HepG2 (cell line): Measurements from ENCODE around the gene UBL7. TPM values are rescaled to one million over a fixed set of nuclear protein-coding genes. Genes with fewer than 3 reads are reported as not detected.

Source experiments
- CEBPG ChIP-seq: IDR thresholded peaks from 2 replicates; pipeline ENCODE4 v1.6.1; 2016
- CHCHD3 ChIP-seq: sonication (generic); formaldehyde crosslinking; IDR thresholded peaks from 2 replicates; pipeline ENCODE4 v1.8.0; 2022; ENCODE audit warnings: mild to moderate bottlenecking, missing genetic modification reagents, moderate library complexity
- FOSL2 ChIP-seq: sonication (generic); formaldehyde crosslinking; IDR thresholded peaks from 2 replicates; pipeline ENCODE4 v1.4.0; 2020; ENCODE audit warnings: missing genetic modification reagents
- HNF4A ChIP-seq: sonication (generic); formaldehyde crosslinking; IDR thresholded peaks from 2 replicates; pipeline ENCODE4 v1.4.0; 2020; ENCODE audit warnings: missing genetic modification reagents
- RCOR2 ChIP-seq: IDR thresholded peaks from 2 replicates; pipeline ENCODE4 v1.6.1; 2016; ENCODE audit warnings: missing biosample characterization, missing genetic modification reagents
- ZNF101 ChIP-seq: sonication (generic); formaldehyde crosslinking; IDR thresholded peaks from 2 replicates; pipeline ENCODE4 v1.4.0; 2020; ENCODE audit warnings: mild to moderate bottlenecking, low read depth, missing genetic modification reagents, borderline replicate concordance
- ZNF441 ChIP-seq: sonication (generic); formaldehyde crosslinking; IDR thresholded peaks from 2 replicates; pipeline ENCODE4 v1.7.0; 2021; ENCODE audit warnings: missing genetic modification reagents, borderline replicate concordance
- polyA plus RNA-seq, 8 experiments: library from polyadenylated mRNA; depleted of rRNA in 3 of 8; stranded (reverse) in 7 of 8; unstranded in 1 of 8; fragments of >200 nt; fragmentation: Illumina TruSeq in 4 of 8; extraction: Trizol in 4 of 8; gene quantifications; 2 replicates each; pipeline versions ENCODE4 v1.2.1 to v1.2.3, GENCODE V29; 2011 to 2016; ENCODE audit warnings: low read depth in 4 of 8, missing spikeins in 1 of 8, mixed read lengths in 1 of 8; ENCODE audit not compliant: insufficient read depth in 1 of 8
- total RNA-seq, 5 experiments: library from RNA; depleted of rRNA; stranded (reverse); fragments of >200 nt; fragmentation: Illumina TruSeq; extraction: Trizol; gene quantifications; 2 replicates each; pipeline ENCODE4 v1.2.3, GENCODE V29; 2016; ENCODE audit warnings: low read depth in 1 of 5
- TF ChIP-seq, protein P1 (sequence below): sonication (generic); formaldehyde crosslinking; IDR thresholded peaks from 2 replicates; pipeline ENCODE4 v1.4.0; 2020; ENCODE audit warnings: mild to moderate bottlenecking, low read depth, missing genetic modification reagents
- TF ChIP-seq, protein P2 (sequence below): sonication (generic); formaldehyde crosslinking; IDR thresholded peaks from 2 replicates; pipeline ENCODE4 v1.8.1; 2022; ENCODE audit warnings: mild to moderate bottlenecking, missing genetic modification reagents
- TF ChIP-seq, protein P3 (sequence below): sonication (generic); formaldehyde crosslinking; IDR thresholded peaks from 2 replicates; pipeline ENCODE4 v1.4.0; 2020; ENCODE audit warnings: missing genetic modification reagents

Gene UBL7
- total and polyA plus RNA-seq, 2 of the 13 experiments (the other 11 are each of a cell fraction or from before 2014, with no cell fraction given), result 55.0 to 63.5 TPM

DNA sequence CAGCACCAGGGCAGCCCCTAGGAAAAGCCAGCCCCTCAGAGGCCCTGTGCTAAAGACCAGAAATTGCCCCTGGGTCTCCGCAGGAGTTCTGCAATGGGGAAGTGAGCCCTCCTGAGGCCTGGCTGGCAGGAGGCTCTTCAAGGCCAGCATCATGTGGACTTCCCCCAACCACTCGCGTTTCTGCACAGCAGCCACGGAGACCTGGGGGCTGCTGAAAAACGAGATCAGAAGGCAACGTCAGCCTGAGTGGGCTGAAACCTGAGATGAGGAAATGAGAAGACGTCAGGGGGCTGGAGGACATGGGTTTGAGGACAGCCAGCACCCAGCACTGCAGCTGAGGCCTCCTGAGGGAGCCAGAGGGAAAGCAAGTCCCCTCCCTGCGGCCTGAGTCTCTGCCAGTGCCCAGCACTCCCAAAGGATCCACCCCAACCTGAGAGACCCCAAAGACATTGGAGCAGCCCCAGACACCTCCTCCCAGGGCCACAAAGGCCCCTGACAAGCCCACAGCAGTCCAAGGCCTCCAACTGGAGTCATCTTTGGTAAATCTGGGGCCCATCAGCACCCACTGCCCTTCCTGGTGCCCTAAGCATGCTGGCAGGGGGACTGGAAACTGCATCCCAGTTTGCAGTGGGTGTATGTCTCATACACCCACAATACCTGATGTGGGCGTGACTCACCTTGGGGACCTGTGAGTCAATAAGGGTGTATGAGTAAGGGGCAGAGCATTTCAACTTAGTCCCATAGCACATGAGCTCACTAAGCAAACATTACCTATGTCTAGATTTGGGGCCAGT is 64.3 kb downstream of the UBL7 start (continued):
- no peak for TF ChIP-seq ZNF101 (CRISPR knock-in tag)
- TF ChIP-seq, protein P1, sequence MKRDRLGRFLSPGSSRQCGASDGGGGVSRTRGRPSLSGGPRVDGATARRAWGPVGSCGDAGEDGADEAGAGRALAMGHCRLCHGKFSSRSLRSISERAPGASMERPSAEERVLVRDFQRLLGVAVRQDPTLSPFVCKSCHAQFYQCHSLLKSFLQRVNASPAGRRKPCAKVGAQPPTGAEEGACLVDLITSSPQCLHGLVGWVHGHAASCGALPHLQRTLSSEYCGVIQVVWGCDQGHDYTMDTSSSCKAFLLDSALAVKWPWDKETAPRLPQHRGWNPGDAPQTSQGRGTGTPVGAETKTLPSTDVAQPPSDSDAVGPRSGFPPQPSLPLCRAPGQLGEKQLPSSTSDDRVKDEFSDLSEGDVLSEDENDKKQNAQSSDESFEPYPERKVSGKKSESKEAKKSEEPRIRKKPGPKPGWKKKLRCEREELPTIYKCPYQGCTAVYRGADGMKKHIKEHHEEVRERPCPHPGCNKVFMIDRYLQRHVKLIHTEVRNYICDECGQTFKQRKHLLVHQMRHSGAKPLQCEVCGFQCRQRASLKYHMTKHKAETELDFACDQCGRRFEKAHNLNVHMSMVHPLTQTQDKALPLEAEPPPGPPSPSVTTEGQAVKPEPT (CRISPR knock-in tag), result no peak
- TF ChIP-seq HNF4A (CRISPR knock-in tag), result no peak
- peak; percentile 96 for TF ChIP-seq FOSL2 (CRISPR knock-in tag)
- TF ChIP-seq, protein P2, sequence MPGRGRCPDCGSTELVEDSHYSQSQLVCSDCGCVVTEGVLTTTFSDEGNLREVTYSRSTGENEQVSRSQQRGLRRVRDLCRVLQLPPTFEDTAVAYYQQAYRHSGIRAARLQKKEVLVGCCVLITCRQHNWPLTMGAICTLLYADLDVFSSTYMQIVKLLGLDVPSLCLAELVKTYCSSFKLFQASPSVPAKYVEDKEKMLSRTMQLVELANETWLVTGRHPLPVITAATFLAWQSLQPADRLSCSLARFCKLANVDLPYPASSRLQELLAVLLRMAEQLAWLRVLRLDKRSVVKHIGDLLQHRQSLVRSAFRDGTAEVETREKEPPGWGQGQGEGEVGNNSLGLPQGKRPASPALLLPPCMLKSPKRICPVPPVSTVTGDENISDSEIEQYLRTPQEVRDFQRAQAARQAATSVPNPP, result no peak
- TF ChIP-seq RCOR2 (CRISPR knock-in tag), result no peak
- TF ChIP-seq CHCHD3, result no peak
- 0 out of 2 replicates have a peak, but pooled peaks have one; percentile 18 for TF ChIP-seq CEBPG (CRISPR knock-in tag)
- TF ChIP-seq, protein P3, sequence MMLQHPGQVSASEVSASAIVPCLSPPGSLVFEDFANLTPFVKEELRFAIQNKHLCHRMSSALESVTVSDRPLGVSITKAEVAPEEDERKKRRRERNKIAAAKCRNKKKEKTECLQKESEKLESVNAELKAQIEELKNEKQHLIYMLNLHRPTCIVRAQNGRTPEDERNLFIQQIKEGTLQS (CRISPR knock-in tag), result peak; percentile 76
- no peak for TF ChIP-seq ZNF441 (CRISPR knock-in tag)
